Measurements from ENCODE around the gene POC1A. TPM values are rescaled to one million over a fixed set of nuclear protein-coding genes. Genes with fewer than 3 reads are reported as not detected.

Gene POC1A
- total RNA-seq, 1 experiment from 2014 or later: 9.8 TPM

- intact Hi-C loops (cut with micrococcal nuclease): no loop called here
- Mint-ChIP-seq H3K27me3 (ENCODE audit: insufficient read depth, unreplicated experiment) (no peaks in the 10 kb centered on the region), H3K9me3 (ENCODE audit: unreplicated experiment) (no peaks in the 10 kb centered on the region), H3K36me3 (ENCODE audit: insufficient read depth, unreplicated experiment) (peaks cover 34% of the 10 kb centered on the region), H3K27ac (ENCODE audit: low read depth, unreplicated experiment) (no peak overlapping the region), H3K4me3 (ENCODE audit: unreplicated experiment) (no peak overlapping the region), H3K4me1 (ENCODE audit: insufficient read depth, unreplicated experiment) (no peaks in the 10 kb centered on the region)
- POLR2A ChIA-PET: interaction anchor here (0.6 to 0.9 kb wide), 3 partner anchors 9 to 183 kb away, joined by 3 to 4 read pairs (median 3); no protein-coding TSS in a partner anchor
- BruUV-seq (replicated peaks): no TSS peak
- TF ChIP-seq CTCF (IDR thresholded peaks at IDR 0.05; ENCODE audit: unreplicated experiment): no peak
- no peak for DNase-seq (ENCODE audit: unreplicated experiment)
- CTCF ChIA-PET: interaction anchor here (1.0 to 16.5 kb wide), 3 partner anchors 10 to 143 kb away, joined by 4 to 230 read pairs (median 7); no protein-coding TSS in a partner anchor
Measured at GRCh38 chr3:52146189-52146588, 8.0 kb downstream of the POC1A start.

- Mint-ChIP-seq H3K27ac (ENCODE audit: low read depth, unreplicated experiment) (no peak overlapping the region), H3K27me3 (ENCODE audit: insufficient read depth, unreplicated experiment) (no peaks in the 10 kb centered on the region), H3K36me3 (ENCODE audit: insufficient read depth, unreplicated experiment) (peaks cover 34% of the 10 kb centered on the region), H3K4me1 (ENCODE audit: insufficient read depth, unreplicated experiment) (no peaks in the 10 kb centered on the region), H3K4me3 (ENCODE audit: unreplicated experiment) (no peak overlapping the region), H3K9me3 (ENCODE audit: unreplicated experiment) (no peaks in the 10 kb centered on the region)
- CTCF ChIA-PET: interaction anchor here (0.6 to 16.5 kb wide), 12 partner anchors 9 to 203 kb away, joined by 3 to 230 read pairs (median 4); partner anchors contain the start of genes DUSP7 and PARP3
- POLR2A ChIA-PET: interaction anchor here (0.6 to 1.5 kb wide), 3 partner anchors 58 to 182 kb away, joined by 3 to 4 read pairs (median 3); partner anchors contain the start of gene RPL29
- TF ChIP-seq CTCF (IDR thresholded peaks at IDR 0.05; ENCODE audit: unreplicated experiment): no peak
- intact Hi-C loops (cut with micrococcal nuclease): no loop called here
- no TSS peak for BruUV-seq (replicated peaks)
- no peak for DNase-seq (ENCODE audit: unreplicated experiment)
Measured at GRCh38 chr3:52145736-52146110, 8.5 kb downstream of the POC1A start.

GRCh38 chr3:52144796-52145735, 9.2 kb downstream of the POC1A start:
- no peak for DNase-seq (ENCODE audit: unreplicated experiment)
- Mint-ChIP-seq H3K9me3 (ENCODE audit: unreplicated experiment) (no peaks in the 10 kb centered on the region), H3K27me3 (ENCODE audit: insufficient read depth, unreplicated experiment) (no peaks in the 10 kb centered on the region), H3K4me1 (ENCODE audit: insufficient read depth, unreplicated experiment) (no peaks in the 10 kb centered on the region), H3K4me3 (ENCODE audit: unreplicated experiment) (no peak overlapping the region), H3K36me3 (ENCODE audit: insufficient read depth, unreplicated experiment) (peaks cover 31% of the 10 kb centered on the region), H3K27ac (ENCODE audit: low read depth, unreplicated experiment) (no peak overlapping the region)
- CTCF ChIA-PET: interaction anchor here (0.6 to 16.5 kb wide), 45 partner anchors 8 to 1801 kb away, joined by 3 to 230 read pairs (median 4); partner anchors contain the start of genes ABHD14A, DUSP7, PARP3 and POC1A
- intact Hi-C loops (cut with micrococcal nuclease): loop anchor here (1.0 kb wide), 4 partner anchors 22 to 203 kb away; partner anchors contain the start of gene PARP3
- TF ChIP-seq CTCF (IDR thresholded peaks at IDR 0.05; ENCODE audit: unreplicated experiment): no peak
- POLR2A ChIA-PET: interaction anchor here (1.0 to 1.5 kb wide), 2 partner anchors 91 to 149 kb away, joined by 3 to 7 read pairs; partner anchors contain the start of gene RPL29
- BruUV-seq (replicated peaks): no TSS peak

Data from MCF 10A (cell line).